PC-9 (cell line): ENCODE results near the gene RAPGEF1. TPM values are rescaled to one million over a fixed set of nuclear protein-coding genes. Genes with fewer than 3 reads are reported as not detected.

Source experiments
- BruUV-seq: library from RNA; stranded (reverse); fragments of 400-500 nt; replicated peaks from 2 replicates; lab custom pipeline; 2021; lab: Mats Ljungman, UMichigan
- CTCF ChIA-PET: fragments of 300-600 bp; sonication (Branson Sonifier 250); formaldehyde crosslinking; loops from one replicate; lab custom pipeline; 2022; ENCODE audit warnings: antibody characterized with exemption; lab: Charles Lee
- POLR2A ChIA-PET: fragments of 300-600 bp; sonication (Branson Sonifier 250); formaldehyde crosslinking; loops from one replicate; lab custom pipeline; 2022; ENCODE audit warnings: antibody characterized with exemption; ENCODE audit not compliant: unreplicated experiment; lab: Charles Lee
- DNase-seq, 2 experiments: peaks; one replicate each; pipeline versions ENCODE4 v3.0.0 to v3.0.0-alpha.2; 2015 to 2022; ENCODE audit warnings: mixed read lengths in 1 of 2
- H2AFZ ChIP-seq: fragments of 200-600 bp; sonication (generic); 2 replicates; pipeline ENCODE4 v1.8.1; 2017; ENCODE audit warnings: antibody characterized with exemption
- H3F3A ChIP-seq: fragments of 200-600 bp; sonication (generic); 2 replicates; pipeline ENCODE4 v1.8.1; 2017; ENCODE audit warnings: antibody characterized with exemption, mild to moderate bottlenecking, low read depth; ENCODE audit not compliant: insufficient read depth
- H3K27ac ChIP-seq: fragments of 200-600 bp; sonication (generic); 2 replicates; pipeline ENCODE4 v1.6.1; 2016; ENCODE audit warnings: mixed run types
- H3K27me3 ChIP-seq: fragments of 200-600 bp; sonication (generic); 2 replicates; pipeline ENCODE4 v1.6.1; 2016; ENCODE audit warnings: low read depth, mixed run types; ENCODE audit not compliant: insufficient read depth
- H3K36me3 ChIP-seq: fragments of 200-600 bp; sonication (generic); 2 replicates; pipeline ENCODE4 v1.6.1; 2016; ENCODE audit warnings: low read depth, mixed run types
- H3K4me1 ChIP-seq: fragments of 200-600 bp; sonication (generic); replicated peaks from 2 replicates; pipeline ENCODE4 v1.6.1; 2016; ENCODE audit warnings: mixed run types; ENCODE audit not compliant: insufficient read depth
- H3K4me2 ChIP-seq: fragments of 200-600 bp; sonication (generic); 2 replicates; pipeline ENCODE4 v1.6.1; 2017; ENCODE audit warnings: mixed run types
- H3K4me3 ChIP-seq: fragments of 200-600 bp; sonication (generic); 2 replicates; pipeline ENCODE4 v1.6.1; 2016; ENCODE audit warnings: mixed run types
- H3K79me2 ChIP-seq: fragments of 200-600 bp; sonication (generic); 2 replicates; pipeline ENCODE4 v1.6.1; 2017; ENCODE audit warnings: low read depth, mixed run types
- H3K9me2 ChIP-seq: fragments of 200-600 bp; sonication (generic); 2 replicates; pipeline ENCODE4 v1.8.1; 2017; ENCODE audit warnings: mild to moderate bottlenecking; ENCODE audit not compliant: insufficient read depth
- H3K9me3 ChIP-seq: fragments of 200-600 bp; sonication (generic); 2 replicates; pipeline ENCODE4 v1.8.1; 2016; ENCODE audit warnings: low read depth; ENCODE audit not compliant: insufficient read depth
- H4K20me1 ChIP-seq: fragments of 200-600 bp; sonication (generic); 2 replicates; pipeline ENCODE4 v1.8.1; 2017; ENCODE audit not compliant: insufficient read depth
- EZH2 ChIP-seq: fragments of 200-600 bp; sonication (generic); IDR thresholded peaks from 2 replicates; pipeline ENCODE4 v1.8.0; 2017; ENCODE audit warnings: antibody characterized with exemption, low read depth
- intact Hi-C: fragments of 100-400 bp; cut with micrococcal nuclease; formaldehyde crosslinking; loops from one replicate; pipeline ENCODE4 v1.10.0; 2022; ENCODE audit not compliant: unreplicated experiment
- total RNA-seq: library from RNA; stranded (reverse); gene quantifications from 2 replicates; pipeline ENCODE4 v1.2.3, GENCODE V29; 2021
- TF ChIP-seq, protein P1 (sequence below): fragments of 200-600 bp; sonication (generic); conservative IDR thresholded peaks from 2 replicates; pipeline ENCODE4 v1.6.1; 2017; ENCODE audit warnings: mixed run types, antibody characterized with exemption, mild to moderate bottlenecking, moderate library complexity

RAPGEF1 gene
- total RNA-seq, 1 experiment from 2014 or later, result 66.5 TPM

GRCh38 chr9:131772940-131773339 lies 33.1 kb upstream of the RAPGEF1 start:
- Histone ChIP-seq H2AFZ (no peak overlapping the region), H3K27me3 (peaks cover 47% of the 10 kb centered on the region), H3K4me2 (no peak overlapping the region), H3K79me2 (no peaks in the 10 kb centered on the region), H3K27ac (no peak overlapping the region), H3K4me3 (no peak overlapping the region), H3F3A (no peaks in the 10 kb centered on the region), H3K9me2 (no peaks in the 10 kb centered on the region), H3K9me3 (no peaks in the 10 kb centered on the region), H4K20me1 (no peaks in the 10 kb centered on the region), H3K36me3 (no peaks in the 10 kb centered on the region), H3K4me1 (no peaks in the 10 kb centered on the region)
- TF ChIP-seq EZH2, result no peak
- TF ChIP-seq, protein P1, sequence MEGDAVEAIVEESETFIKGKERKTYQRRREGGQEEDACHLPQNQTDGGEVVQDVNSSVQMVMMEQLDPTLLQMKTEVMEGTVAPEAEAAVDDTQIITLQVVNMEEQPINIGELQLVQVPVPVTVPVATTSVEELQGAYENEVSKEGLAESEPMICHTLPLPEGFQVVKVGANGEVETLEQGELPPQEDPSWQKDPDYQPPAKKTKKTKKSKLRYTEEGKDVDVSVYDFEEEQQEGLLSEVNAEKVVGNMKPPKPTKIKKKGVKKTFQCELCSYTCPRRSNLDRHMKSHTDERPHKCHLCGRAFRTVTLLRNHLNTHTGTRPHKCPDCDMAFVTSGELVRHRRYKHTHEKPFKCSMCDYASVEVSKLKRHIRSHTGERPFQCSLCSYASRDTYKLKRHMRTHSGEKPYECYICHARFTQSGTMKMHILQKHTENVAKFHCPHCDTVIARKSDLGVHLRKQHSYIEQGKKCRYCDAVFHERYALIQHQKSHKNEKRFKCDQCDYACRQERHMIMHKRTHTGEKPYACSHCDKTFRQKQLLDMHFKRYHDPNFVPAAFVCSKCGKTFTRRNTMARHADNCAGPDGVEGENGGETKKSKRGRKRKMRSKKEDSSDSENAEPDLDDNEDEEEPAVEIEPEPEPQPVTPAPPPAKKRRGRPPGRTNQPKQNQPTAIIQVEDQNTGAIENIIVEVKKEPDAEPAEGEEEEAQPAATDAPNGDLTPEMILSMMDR, result no peak
- intact Hi-C loops, result no loop called here
- no TSS peak for BruUV-seq
- no peak for DNase-seq
- CTCF ChIA-PET, result no interaction called here
- POLR2A ChIA-PET, result no interaction called here

GRCh38 chr9:131771646-131772045 lies 31.8 kb upstream of the RAPGEF1 start:
- TF ChIP-seq, protein P1, result no peak
- no peak for TF ChIP-seq EZH2
- Histone ChIP-seq H3K4me2 (no peak overlapping the region), H3K79me2 (no peaks in the 10 kb centered on the region), H3K9me2 (no peaks in the 10 kb centered on the region), H3K4me3 (no peak overlapping the region), H2AFZ (no peak overlapping the region), H3K4me1 (no peaks in the 10 kb centered on the region), H3K27me3 (peaks cover 50% of the 10 kb centered on the region), H4K20me1 (no peaks in the 10 kb centered on the region), H3K9me3 (no peaks in the 10 kb centered on the region), H3K27ac (no peak overlapping the region), H3K36me3 (no peaks in the 10 kb centered on the region), H3F3A (no peaks in the 10 kb centered on the region)
- CTCF ChIA-PET, result no interaction called here
- POLR2A ChIA-PET, result no interaction called here
- BruUV-seq, result no TSS peak
- no peak for DNase-seq
- intact Hi-C loops, result no loop called here

DNA sequence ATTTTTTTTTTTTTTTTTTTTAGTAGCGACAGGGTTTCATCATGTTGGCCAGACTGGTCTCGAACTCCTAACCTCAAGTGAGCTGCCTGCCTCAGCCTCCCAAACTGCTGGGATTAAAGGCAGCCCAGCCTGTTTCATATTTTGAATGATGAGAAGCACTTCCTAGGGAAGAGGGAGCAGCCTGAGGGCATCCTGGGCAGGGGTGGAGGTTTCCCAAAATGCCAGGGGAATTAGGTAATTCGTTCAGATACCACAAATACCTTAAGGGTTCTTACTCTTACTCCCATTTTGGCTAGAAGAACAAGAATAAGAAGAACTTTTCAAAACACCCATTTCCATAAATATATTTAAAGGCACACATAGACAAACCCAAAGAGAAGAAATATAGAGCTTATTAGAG lies 29.5 kb upstream of the RAPGEF1 start:
- no peaks in the 10 kb centered on the region for H4K20me1 ChIP-seq
- ChIA-PET POLR2A (interaction anchor here (0.9 kb wide), 1 partner anchor 70 kb away, joined by 3 read pairs; no protein-coding TSS in a partner anchor), CTCF (interaction anchor here (0.6 kb wide), 1 partner anchor 56 kb away, joined by 3 read pairs; no protein-coding TSS in a partner anchor)
- no peaks in the 10 kb centered on the region for H3F3A ChIP-seq
- H3K36me3 ChIP-seq, result no peaks in the 10 kb centered on the region
- H2AFZ ChIP-seq, result no peak overlapping the region
- H3K4me3 ChIP-seq, result no peak overlapping the region
- peak in 1 of 2 experiments; percentile 57 for DNase-seq
- no peak overlapping the region for H3K4me2 ChIP-seq
- no TSS peak for BruUV-seq
- intact Hi-C loops, result loop anchor here (5.0 kb wide), 1 partner anchor 808 kb away; no protein-coding TSS in a partner anchor
- no peak for TF ChIP-seq EZH2
- TF ChIP-seq, protein P1, result no peak
- H3K9me2 ChIP-seq, result no peaks in the 10 kb centered on the region
- H3K79me2 ChIP-seq, result no peaks in the 10 kb centered on the region
- H3K9me3 ChIP-seq, result no peaks in the 10 kb centered on the region
- H3K27me3 ChIP-seq, result peaks cover 73% of the 10 kb centered on the region
- H3K27ac ChIP-seq, result no peak overlapping the region
- no peaks in the 10 kb centered on the region for H3K4me1 ChIP-seq
